HL-60 (cell line): ENCODE measurements around the gene PARVB.

Source experiments
- GABPA ChIP-seq: IDR thresholded peaks from 2 replicates; pipeline ENCODE4 v1.6.1; 2012; ENCODE audit warnings: low read depth
- POLR2AphosphoS5 ChIP-seq: IDR thresholded peaks from 2 replicates; pipeline ENCODE4 v1.6.1; 2012; ENCODE audit warnings: low read depth
- TF ChIP-seq, protein P1 (sequence below): IDR thresholded peaks from one replicate; pipeline ENCODE4 v1.5.1; 2011; ENCODE audit warnings: low read length, control low read depth, inconsistent platforms; ENCODE audit not compliant: insufficient read depth

DNA sequence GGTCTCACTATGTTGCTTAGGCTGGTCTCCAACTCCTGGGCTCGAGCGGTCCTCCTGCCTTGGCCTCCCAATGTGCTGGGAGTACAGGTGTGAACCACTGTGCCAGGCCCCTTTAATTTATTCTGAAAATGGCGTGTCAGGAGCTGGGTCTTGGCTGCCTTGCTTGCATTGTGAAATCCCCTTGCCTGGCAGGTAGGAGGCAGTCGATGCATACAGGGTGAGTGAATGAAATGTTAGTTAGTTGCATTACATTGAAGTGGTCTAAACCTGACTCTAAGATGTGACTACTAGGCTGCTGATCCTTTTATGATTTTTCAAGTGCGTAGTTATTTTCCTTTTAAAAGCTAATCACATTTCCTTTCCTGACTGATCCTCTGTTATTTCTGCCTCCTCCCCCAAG is 42.9 kb downstream of the PARVB start:
- TF ChIP-seq, protein P1, sequence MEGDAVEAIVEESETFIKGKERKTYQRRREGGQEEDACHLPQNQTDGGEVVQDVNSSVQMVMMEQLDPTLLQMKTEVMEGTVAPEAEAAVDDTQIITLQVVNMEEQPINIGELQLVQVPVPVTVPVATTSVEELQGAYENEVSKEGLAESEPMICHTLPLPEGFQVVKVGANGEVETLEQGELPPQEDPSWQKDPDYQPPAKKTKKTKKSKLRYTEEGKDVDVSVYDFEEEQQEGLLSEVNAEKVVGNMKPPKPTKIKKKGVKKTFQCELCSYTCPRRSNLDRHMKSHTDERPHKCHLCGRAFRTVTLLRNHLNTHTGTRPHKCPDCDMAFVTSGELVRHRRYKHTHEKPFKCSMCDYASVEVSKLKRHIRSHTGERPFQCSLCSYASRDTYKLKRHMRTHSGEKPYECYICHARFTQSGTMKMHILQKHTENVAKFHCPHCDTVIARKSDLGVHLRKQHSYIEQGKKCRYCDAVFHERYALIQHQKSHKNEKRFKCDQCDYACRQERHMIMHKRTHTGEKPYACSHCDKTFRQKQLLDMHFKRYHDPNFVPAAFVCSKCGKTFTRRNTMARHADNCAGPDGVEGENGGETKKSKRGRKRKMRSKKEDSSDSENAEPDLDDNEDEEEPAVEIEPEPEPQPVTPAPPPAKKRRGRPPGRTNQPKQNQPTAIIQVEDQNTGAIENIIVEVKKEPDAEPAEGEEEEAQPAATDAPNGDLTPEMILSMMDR = no peak
- TF ChIP-seq POLR2AphosphoS5 (no peak), GABPA (no peak)
